Activated CD4-positive, alpha-beta T cell treated with anti-CD3 and anti-CD28 coated beads for 4 hours (primary cell): ENCODE results near the gene CD63.
A peak's percentile ranks its signal among the peaks of the same experiment; 100 is the strongest.

Experiments
- DNase-seq, 2 donors: peaks; one replicate each; pipeline ENCODE4 v3.0.0-alpha.2; 2020

CD63 gene

GRCh38 chr12:55684761-55685370 lies 43.9 kb downstream of the CD63 start:
- no peak for DNase-seq

GRCh38 chr12:55683676-55684075 lies 45.1 kb downstream of the CD63 start:
- DNase-seq: no peak

GRCh38 chr12:55682087-55682796 lies 46.6 kb downstream of the CD63 start:
- DNase-seq: no peak

GRCh38 chr12:55681142-55682077 lies 47.4 kb downstream of the CD63 start:
- peak; percentile 5 to 11 for DNase-seq

- DNase-seq: no peak
These were observed 49.1 kb downstream of the CD63 start for GRCh38 chr12:55679691-55680090.

- no peak for DNase-seq
These were observed 52.1 kb downstream of the CD63 start for GRCh38 chr12:55676707-55677106.

GRCh38 chr12:55675666-55676065 lies 53.1 kb downstream of the CD63 start:
- DNase-seq: no peak
